Suppressor macrophage (primary cell): ENCODE measurements around the gene TREX2.
A peak's percentile ranks its signal among the peaks of the same experiment; 100 is the strongest.

Experiments used
- DNase-seq, 4 experiments: peaks; one replicate each; pipeline ENCODE4 v3.0.0-alpha.2; 2020 to 2022
- total RNA-seq, 17 experiments: gene quantifications; one replicate each; lab custom pipeline; 2026; ENCODE audit warnings: mixed read lengths in 6 of 17, inconsistent platforms in 3 of 17; lab: John Stamatoyannopoulos, UW

The TREX2 gene, protein sequence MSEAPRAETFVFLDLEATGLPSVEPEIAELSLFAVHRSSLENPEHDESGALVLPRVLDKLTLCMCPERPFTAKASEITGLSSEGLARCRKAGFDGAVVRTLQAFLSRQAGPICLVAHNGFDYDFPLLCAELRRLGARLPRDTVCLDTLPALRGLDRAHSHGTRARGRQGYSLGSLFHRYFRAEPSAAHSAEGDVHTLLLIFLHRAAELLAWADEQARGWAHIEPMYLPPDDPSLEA
- total RNA-seq, result 0 to 0.55 (median 0.07) reads per million in 17 experiments

DNA sequence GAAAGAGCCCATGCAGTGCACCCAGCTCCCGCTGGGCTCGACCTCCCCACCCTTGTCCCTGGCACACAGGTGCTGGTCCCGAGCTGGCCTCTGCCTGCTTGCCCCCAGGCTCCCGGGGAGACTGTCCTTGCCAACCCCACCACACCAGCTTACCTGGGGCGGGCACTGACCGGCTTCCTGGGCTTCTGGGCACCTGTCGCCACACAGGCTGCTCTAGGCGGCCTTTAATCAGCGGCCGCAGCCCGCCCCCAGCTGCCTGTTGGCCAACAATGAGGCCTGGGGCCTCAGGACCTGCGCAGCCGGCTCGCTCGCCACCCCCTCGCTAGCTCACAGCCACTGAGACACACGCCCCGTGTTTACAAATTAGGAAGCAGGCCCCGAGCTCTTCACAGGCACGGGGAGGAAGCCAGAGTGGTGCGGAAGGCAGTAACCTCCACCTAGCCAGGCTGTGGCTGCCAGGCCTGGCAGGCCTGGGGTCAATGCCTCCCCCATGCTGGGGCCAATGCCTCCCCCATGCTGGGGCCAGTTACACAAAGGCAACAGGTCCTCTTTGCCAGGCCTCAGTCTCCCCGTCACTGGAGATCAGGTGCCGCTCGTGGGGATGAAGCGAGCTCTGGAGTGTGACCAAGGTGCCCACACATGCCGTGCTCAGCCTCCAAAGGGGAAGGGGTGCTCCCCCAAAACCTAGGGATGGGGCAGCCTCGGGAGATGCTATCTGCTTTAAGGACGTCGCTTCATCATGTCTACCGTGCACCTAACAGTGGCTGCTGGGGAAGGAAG, at the start of gene TREX2:
TREX2 (minus strand) TSS at position 201 of the 780 bp plus-strand sequence. CDS start 626 bp downstream, outside the sequence.
- peak in 1 of 4 experiments; percentile 12 for DNase-seq

DNA sequence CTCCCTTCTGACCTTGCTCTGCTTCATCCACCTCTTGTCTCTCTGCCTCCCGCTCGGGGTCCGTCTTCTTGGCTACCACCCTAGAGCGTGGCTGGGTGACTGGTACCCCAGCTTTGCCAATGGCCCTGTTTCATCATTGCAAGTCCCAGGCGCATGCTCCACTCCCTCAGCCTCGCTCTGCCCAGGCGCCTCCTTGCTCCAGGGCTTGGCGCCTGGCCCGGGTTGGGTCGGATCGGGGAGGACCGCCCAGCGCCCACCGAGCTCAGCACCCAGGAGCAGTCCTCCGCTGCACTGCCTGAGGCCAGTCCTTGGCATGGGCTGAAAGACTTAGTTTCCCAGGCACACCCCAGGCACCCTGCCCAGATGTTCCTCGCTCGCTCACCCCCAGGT, 49.5 kb upstream of the TREX2 start:
- no peak for DNase-seq

DNA sequence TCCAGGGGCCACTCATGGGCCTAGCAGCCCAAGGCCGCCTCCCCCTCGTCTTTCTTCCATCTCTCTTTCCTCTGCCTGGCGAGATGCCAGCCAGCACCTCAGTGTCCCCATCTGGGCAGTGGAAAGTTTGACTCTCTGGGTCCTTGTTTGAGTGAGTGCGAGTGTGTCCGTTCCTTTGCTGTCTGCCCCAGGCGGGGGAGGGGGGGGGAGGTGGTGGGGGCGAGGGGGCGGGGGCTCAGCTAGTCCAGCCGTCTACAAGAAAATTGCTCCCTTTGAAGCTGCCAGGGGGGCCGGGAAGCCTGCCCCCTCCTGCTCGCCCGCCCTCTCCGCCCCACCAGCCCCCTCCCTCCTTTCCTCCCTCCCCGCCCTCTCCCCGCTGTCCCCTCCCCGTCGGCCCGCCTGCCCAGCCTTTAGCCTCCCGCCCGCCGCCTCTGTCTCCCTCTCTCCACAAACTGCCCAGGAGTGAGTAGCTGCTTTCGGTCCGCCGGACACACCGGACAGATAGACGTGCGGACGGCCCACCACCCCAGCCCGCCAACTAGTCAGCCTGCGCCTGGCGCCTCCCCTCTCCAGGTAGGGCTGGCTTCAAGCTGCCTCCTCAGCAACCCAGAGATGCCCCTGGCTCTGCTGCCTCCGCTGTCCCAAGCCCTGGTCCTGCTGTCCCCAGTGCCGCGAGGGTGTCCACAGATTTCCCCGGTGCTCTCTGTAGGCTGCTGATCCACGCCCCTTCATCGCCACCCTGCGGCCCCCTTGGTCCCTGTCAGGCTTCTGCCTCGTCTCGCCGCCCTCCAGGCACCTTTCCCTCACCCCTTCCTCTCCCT, 48.9 kb upstream of the TREX2 start, which contains the start of gene BGN:
BGN (plus strand) TSS at position 440 of the 821 bp plus-strand sequence. CDS start 9,652 bp downstream, outside the sequence.
- no peak for DNase-seq

DNA sequence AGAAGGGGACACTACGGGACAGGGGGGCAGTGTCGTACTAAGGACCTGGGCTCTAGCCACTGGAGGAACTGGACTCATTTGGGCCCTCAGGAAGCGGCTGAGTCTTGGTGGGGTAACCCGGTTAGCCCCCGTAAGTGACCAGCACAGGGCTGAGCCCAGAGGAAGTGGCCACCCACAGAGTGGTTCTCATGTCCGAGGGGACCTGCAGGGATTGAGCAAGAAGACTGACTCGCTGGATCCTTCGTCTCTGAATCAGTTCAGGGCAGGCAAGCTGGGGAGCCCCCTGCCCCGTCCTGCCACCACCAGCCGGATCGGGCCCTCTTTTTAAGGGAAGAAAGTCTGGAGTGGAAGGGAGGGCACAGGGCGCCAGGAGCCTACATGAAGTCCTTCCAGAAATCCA, 48.2 kb upstream of the TREX2 start:
- DNase-seq, result peak in 3 of 4 experiments; percentile 15 to 33 (median 21)

DNA sequence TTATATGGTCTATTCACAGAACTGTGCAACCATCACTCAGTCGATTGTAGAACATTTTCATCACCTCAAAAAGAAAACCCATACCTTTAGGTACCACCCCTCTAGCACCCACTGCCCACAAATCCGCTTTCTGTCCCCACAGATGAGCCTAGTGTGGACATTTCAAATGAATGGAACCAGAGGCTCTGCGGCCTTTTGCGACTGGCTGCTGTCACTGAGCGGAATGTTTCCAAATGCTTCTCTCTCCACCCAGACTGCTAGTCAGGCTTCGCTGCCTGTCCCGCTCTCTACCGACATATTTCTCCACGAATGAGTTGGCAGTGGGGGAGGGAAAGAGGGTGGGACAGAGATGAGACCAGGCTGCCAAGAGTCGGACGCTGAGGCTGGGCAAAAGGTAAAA, 47.2 kb upstream of the TREX2 start:
- no peak for DNase-seq

DNA sequence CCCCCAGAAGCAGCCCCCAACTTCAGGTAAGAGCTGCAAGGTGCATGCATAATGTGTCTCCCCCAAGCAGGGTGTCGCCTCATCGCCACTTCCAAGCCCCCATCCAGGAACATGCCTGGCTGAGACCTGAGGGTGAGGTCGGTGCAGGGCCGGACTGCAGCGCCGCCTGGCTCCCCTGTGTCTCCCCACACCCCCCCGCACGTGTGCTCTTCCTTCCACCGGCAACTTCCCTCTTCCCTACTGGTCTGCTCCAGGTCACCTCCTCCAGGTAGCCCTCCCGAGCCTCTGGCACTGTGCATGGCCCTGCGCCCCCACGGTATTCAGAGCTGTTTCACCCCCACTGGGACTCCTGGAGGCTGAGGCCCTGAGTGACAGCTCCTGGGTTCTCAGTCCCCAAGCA, 46.7 kb upstream of the TREX2 start:
- DNase-seq, result no peak

DNA sequence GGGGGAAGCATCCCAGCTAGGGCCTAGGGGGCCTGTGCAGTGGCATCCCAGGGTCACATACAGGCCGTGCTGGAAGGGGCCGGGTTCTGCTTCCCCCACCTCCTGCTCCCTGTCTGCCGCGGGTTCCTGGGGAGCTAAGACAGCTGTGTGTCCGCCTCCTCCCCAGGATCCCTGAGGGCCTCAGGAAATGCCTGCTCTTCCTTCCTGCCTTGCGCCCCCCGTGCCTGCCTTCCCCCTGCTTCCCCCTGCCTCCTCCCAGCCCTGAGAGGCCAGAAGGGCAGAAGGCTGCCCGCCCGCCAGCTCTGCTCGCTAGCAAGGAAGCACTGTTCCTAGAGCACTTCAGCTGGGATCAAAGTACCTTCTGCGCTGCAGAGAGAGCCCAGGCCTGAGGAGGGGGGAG, 46.1 kb upstream of the TREX2 start:
- no peak for DNase-seq

DNA sequence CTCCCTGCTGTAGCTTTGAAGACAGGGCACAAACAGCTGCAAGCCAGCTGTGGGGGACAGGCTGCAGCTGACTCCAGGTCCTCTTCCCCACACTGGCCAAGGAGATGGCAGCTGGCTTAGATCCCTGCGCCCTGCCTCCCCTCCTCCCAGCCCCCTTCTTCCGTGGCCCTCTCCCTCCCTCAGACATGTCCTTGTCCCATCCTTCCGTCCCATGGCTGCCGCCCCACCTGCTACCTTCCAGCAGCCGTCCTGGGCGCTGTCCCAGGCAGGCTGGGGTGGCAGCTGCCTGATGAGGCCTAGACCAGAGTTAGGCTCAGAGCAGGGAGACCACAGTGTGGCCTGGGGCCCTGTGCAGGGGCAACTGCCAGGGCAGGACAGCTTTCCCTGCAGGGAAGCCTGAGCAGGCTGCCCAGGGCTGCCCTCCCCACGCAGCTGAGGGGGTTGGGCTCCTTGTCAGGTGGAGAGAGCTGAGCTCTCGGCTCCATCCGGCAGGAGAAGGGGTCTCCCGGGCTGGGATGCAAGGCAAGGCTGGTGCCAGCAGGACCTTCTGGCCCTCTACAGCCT, 45.6 kb upstream of the TREX2 start:
- no peak for DNase-seq

DNA sequence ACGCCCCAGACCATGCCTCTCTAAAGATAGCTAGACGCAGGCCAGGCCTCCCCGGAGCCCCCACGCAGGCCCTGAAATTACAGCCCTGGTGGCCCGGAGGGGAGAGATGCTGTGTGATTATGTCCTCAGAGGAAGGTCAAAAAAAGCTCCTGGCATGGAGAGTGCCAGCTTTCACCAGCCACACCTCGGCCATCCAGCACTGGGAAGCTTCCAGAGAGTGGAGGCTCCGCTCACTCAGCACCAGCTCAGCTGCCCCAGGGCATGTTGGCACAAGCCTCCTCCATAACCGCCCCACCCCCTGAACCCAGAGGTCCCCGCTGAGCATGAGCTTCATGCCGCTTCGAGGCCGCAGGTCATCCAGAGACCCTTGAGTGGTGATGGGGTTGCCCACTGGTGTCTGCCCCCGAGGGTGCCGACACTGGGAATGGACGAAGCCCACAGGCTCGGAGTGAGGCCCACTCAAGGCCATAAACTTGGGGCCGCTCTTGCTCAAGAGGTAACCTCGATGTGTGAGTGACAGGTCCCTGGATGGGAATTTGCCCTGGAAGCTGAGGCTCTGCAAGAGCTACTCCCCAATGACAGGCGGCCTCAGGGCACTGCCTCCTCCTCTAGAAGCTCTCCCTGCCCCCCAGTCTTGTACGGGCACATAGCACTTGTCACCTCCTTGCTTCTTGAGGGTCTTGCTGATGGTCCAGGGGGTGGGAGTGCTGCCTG, 44.5 kb upstream of the TREX2 start:
- DNase-seq, result no peak

DNA sequence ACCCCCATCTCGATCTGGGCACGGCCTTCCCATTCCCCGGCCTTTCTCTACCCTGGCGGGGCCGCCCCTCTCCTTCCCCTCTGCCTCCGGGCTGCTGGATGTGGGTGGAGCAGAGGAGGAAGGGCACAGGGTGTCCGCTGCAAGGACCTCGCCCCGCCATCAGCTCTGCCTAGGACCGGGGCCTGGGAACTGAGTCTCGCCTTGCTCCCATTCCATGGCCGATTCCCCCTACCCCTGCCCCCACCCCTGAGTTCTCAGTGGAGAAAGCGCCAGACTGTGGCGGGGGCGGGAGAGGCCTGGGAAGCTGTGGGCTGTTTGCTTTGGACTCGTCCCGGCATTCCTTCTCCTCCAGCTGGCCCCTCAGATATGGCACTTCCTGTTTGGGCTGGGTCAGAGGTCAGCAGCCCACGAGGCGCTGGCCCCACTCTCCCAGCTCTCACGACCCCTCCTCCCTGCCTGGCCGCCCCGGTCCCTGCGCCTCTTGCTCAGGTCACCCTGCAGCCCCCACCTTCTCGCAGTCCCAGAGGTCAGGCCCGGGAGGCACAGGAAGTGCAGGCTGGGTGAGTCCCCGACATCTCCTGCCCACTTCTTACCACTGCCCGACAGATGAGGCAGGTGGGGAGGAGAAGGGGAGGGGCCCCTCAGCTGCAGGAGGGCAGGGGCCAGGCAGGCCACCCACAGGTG, 42.5 kb upstream of the TREX2 start:
- no peak for DNase-seq

DNA sequence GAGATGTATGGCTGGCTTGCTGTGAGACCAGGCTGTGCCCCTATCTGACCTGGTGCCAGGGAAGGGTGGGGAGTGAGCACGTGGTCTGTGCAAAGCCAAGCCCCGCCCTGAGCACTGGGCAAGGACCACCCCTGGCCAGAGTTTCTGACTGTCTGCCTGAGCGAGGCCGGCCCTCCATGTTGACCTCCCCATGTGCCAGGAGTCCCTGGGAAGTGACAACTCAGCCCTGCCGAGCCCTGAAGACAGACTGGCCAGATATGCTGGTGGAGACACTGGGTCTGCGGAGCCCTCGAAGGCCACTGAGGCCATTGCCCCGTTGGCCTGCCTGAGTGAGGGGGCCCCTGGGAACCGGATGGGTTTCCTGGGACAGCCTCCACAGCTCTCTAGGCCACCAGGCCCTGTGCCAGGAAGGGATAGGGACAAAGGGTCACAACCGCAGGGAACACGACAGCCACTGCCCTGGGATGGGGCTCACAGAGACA, 41.8 kb upstream of the TREX2 start:
- no peak for DNase-seq

DNA sequence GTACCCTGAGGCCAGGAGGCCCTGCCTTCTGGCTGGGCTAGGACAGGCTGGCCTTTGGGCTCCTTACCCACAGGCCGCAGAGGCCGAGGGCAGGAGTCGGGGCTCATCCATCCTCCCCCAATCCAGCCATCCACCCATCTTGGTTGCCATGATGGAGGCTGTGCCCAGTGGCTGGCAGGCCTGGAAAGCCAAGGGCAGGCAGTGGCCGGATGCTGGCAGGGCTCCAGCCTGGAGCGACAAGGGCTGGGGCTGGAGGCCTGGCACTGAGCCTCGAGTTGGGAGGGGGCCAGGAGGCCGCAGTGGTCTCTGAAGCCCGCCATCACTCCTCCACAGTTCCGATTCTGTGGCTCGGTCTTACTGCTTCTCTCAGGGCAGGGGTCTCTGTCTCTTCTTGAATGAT, 40.3 kb upstream of the TREX2 start:
- no peak for DNase-seq

DNA sequence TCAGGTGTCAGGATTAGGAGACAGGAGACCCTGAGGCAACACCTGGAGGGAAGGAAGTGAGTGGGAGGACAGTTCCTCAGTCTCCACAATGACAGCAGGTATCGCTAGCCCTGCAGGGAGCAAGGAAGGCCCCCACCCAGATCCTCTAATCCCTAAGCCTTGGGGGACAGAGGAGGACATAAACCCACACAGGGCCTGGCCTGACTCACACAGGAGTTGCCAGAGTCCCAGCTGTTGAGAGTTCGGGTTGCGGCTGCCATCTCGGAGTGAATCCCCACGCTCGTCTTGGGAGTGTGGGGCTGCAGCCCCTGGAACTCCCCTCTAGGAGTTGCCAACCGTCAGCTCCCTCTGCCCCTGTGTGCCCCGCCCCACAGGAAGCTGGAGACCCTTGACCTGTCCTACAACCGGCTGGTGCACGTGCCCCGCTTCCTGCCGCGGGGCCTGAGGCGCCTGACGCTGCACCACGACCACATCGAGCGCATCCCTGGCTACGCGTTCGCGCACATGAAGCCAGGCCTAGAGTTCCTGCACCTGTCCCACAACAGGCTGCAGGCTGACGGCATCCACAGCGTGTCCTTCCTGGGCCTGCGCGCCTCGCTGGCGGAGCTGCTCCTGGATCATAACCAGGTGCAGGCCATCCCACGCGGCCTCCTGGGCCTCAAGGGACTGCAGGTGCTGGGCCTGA, 39.7 kb upstream of the TREX2 start:
- DNase-seq, result no peak

DNA sequence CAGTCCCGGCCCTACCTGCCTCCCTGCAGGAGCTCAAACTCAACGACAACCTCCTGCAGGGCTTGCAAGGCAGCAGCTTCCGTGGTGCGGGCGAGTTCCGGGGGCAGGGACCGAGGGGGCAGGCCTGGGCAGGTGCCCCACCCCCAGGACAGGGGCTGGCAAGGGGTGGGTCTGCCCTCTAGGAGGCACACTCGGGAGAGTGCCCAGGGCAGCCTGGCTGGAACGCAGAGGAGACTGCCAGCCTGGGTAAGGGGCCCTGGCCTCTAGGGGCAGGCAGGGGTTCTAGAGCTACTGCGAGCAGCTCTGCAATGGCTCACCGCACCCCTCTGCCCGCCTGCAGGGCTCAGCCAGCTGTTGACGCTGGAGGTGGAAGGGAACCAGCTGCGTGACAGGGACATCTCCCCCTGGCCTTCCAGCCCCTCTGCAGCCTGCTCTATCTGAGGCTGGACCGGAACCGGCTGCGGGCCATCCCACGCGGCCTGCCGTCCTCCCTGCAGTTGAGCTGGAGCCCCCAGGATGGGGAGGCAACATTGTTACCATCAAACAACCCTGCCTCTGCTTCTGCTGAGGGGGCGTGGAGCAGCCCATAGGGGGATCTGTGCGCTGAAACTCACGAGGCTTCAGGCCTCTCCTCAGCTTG, 36.6 kb upstream of the TREX2 start:
- DNase-seq, result no peak

DNA sequence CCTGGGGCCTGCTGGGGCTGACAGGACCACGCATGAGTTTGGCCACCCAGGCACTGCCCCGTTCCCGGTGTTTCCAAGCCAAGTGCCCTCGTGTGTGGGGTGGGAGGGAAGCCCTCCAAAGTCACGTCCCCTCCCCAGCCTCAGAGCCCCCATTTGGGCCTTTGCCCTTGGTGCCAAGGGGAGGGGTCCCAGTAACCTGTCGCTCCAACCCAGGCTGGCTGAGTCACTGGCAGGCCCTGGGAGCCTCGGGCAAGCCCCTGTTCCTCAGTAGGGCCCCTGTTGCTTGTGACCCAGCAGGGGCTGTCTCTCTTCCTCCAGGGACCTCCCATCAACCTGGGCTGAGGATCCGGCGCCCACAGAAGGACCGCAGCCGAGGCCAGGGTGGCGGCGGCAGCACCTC, 35.2 kb upstream of the TREX2 start:
- DNase-seq, result no peak

DNA sequence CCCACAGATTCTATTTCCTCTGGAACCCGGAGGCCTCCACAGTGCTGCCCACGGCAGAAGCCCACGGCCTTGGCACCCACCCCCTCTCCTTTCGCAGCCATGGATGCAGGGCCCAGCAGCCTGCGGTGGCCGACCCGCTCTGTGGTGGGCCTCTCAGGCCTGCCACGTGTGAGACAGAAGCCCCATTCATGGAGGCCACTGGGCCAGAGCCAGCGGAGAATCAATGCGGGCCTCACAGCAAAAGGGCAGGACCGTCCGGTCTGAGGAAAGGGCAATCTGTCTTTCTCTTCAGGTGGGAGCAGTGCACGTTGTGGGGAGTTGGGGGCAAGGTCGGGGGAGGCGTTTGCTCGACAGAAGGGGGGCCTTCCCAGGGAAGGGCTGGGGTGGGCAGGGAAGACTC, 32.9 kb upstream of the TREX2 start:
- DNase-seq, result no peak

DNA sequence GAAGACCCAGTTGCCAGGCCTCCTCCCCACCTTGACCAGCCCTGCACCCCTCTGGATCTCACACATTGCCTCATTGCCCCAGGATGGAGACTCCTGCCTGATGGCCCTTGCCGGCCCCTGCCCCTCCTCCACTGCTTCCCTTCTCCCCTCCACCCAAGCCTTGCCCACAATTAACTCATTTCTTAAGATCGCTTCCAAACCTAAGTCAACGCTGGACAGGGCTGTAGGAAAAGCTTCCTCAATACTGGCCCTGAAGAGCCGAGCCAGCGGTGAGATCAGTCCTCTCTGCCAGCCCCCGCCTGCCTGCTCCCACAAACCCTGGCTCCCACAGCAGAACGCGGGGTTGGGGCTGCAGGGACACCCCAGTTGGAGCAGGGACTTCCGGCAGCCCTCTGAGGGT, 32.0 kb upstream of the TREX2 start:
- no peak for DNase-seq

DNA sequence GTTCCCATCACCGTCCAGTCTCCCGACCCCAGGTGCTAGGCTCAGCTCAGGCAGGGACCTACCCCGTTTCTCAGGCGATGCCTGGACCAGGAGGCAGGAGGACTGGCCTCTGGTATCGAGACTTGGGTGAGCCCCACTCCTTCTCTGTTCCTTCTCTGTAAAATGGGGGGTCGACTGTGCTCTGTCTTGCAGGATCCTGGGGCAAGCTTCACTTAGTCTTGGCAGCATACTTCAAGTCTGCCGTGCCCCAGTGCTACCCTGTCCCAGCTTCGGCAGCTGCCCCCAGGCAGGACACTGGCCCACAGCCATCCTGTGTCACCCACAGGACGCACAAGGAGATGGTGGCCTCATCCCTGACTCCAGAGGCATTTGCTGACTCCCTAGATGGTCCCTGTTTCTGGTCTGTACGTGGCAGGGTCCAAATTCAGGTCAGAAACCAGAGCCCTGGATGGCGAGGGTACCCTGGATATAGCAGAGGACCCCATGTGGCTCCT, 31.6 kb upstream of the TREX2 start:
- DNase-seq, result no peak

DNA sequence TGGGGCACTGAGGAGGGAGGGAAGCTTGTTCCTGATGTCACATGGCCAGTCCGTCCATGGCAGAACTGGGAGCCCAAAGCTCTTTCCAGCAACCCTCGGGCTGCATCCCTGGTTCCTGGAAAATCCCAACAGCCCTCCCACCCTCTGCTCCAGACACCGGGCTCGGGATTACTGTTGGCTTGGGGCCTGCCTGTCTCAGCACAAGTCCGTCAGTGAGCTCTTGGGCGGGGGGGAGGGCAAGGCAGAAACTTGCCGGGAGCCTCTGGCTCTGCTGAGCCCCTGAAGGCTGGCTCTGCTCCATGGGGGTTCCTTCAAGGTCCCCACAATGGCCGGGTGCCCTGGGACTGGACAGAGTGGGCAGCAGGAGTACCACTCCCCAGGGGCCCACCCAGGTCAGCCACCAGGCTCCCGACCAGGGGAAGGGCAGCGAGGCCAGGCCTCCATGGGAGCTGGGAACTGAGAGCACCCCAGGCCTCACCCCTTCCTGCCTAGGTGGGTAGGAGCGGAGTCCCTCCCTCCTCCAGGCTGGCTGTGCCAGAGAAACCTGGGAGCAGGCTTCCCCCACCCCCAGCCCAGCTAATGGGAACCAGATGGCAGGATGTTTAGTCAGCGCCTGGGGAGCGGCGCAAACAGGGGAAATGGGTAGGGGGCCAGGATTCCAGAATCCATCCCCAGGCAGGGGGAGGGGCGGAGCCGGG, 31.0 kb upstream of the TREX2 start:
- no peak for DNase-seq
